ENCODE measurements around the gene ATP2A3. TPM values are rescaled to one million over a fixed set of nuclear protein-coding genes. Genes with fewer than 3 reads are reported as not detected.

The ATP2A3 gene
- total RNA-seq, 1 experiment from 2014 or later: 13.3 TPM

DNA sequence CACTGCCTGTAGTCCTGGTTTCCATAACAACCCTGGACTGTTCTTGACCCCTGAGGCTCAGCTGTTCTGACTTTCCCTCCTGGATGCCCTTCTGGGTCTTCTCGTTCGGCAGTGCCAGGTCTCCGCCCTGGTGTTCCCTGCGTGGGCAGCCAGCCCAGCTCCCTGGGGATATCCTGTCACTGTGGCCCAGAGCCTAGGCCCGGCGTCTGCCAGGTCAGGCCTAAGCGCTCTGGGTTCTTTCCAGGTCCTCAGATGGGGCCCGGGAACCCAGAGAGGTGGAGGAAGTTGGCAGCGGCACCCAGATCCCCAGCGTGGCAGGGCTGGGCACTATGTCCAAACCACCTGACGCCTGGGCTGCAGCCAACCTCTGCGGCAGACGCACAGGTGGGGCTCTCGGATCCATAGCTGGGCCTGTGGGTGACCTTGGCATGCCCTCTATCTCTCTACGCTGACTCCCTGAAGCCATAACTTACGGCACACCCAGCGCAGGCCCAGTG lies 12.5 kb upstream of the ATP2A3 start:
- peaks cover 2 to 9% (median 5%) of the 10 kb centered on the region in 3 experiments; a peak in 6 of 7 replicates for H3K36me3 Mint-ChIP-seq (ENCODE audit: insufficient read depth in 1 of 3, low read depth in 3 of 3)
- no CpG with 5 or more reads among the region's 17 CpGs for WGBS (ENCODE audit: extremely low coverage, insufficient read length, low lambda C conversion rate)
- H4K5ac ChIP-seq (ENCODE audit: insufficient read length, low read depth, low read length): no peak overlapping the region
- H2BK20ac ChIP-seq (ENCODE audit: low read depth, low read length, poor library complexity, severe bottlenecking): no peak overlapping the region
- no peak overlapping the region for H3K4me2 ChIP-seq (ENCODE audit: insufficient read depth, insufficient read length, low read length)
- H3K79me2 ChIP-seq (ENCODE audit: insufficient read depth, low read length): no peaks in the 10 kb centered on the region
- no peaks in the 10 kb centered on the region for H3K23me2 ChIP-seq (ENCODE audit: insufficient read length, low read depth, low read length, poor library complexity, severe bottlenecking)
- H2BK120ac ChIP-seq (ENCODE audit: low read depth, low read length, poor library complexity, severe bottlenecking): no peak overlapping the region
- H3K23ac ChIP-seq (ENCODE audit: insufficient read length, low read depth, low read length): no peak overlapping the region
- peaks cover 3% of the 10 kb centered on the region; the same call in 1 of the 2 replicates for H3K27me3 Mint-ChIP-seq (ENCODE audit: low read depth)
- no peak overlapping the region for H3K4me3 Mint-ChIP-seq
- H3K9me3 Mint-ChIP-seq: peaks cover 8 to 15% of the 10 kb centered on the region in 2 experiments
- peaks cover 27 to 44% of the 10 kb centered on the region in 2 experiments for H3K4me1 Mint-ChIP-seq
- DNase-seq: peak; percentile 32
- no peak overlapping the region for H3K27ac ChIP-seq (ENCODE audit: insufficient read length, low read depth, low read length)
- no peaks in the 10 kb centered on the region; the same call in 1 of the 2 replicates for H3K4me1 ChIP-seq (ENCODE audit: insufficient read depth, low read length)
- no peak overlapping the region for H3K56ac ChIP-seq (ENCODE audit: insufficient read length, low read depth, low read length)
- no peak overlapping the region for H2BK15ac ChIP-seq (ENCODE audit: low read depth, low read length)
- H2BK12ac ChIP-seq (ENCODE audit: insufficient read length, low read depth, low read length): no peak overlapping the region
- H3K79me1 ChIP-seq (ENCODE audit: insufficient read depth, low read depth, low read length, poor library complexity, severe bottlenecking): no peaks in the 10 kb centered on the region
- no peak overlapping the region for H3K14ac ChIP-seq (ENCODE audit: insufficient read depth, low read length)
- H4K91ac ChIP-seq (ENCODE audit: insufficient read length, low read depth, low read length): no peak overlapping the region
- H2AFZ ChIP-seq (ENCODE audit: low read length): no peak overlapping the region
- no peak overlapping the region for H3K4ac ChIP-seq (ENCODE audit: low read depth, low read length)
- TF ChIP-seq, protein P1, sequence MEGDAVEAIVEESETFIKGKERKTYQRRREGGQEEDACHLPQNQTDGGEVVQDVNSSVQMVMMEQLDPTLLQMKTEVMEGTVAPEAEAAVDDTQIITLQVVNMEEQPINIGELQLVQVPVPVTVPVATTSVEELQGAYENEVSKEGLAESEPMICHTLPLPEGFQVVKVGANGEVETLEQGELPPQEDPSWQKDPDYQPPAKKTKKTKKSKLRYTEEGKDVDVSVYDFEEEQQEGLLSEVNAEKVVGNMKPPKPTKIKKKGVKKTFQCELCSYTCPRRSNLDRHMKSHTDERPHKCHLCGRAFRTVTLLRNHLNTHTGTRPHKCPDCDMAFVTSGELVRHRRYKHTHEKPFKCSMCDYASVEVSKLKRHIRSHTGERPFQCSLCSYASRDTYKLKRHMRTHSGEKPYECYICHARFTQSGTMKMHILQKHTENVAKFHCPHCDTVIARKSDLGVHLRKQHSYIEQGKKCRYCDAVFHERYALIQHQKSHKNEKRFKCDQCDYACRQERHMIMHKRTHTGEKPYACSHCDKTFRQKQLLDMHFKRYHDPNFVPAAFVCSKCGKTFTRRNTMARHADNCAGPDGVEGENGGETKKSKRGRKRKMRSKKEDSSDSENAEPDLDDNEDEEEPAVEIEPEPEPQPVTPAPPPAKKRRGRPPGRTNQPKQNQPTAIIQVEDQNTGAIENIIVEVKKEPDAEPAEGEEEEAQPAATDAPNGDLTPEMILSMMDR (conservative IDR thresholded peaks at IDR 0.05): no peak
- no peak overlapping the region for H2AK5ac ChIP-seq (ENCODE audit: insufficient read length, low read length)
- no peak overlapping the region for H3K9ac ChIP-seq (ENCODE audit: extremely low read depth, insufficient read length, low read length)
- H3K18ac ChIP-seq (ENCODE audit: insufficient read length, low read depth, low read length): no peak overlapping the region
- H4K8ac ChIP-seq (replicated peaks; ENCODE audit: insufficient read length, low read depth, low read length): no peak overlapping the region
- no peaks in the 10 kb centered on the region for H4K20me1 ChIP-seq (ENCODE audit: control insufficient read depth, insufficient read depth, insufficient read length)
- no peaks in the 10 kb centered on the region for H3K9me3 ChIP-seq (ENCODE audit: control insufficient read depth, low read depth, low read length)
- H3K27ac Mint-ChIP-seq: no peak overlapping the region; a peak in 1 of 7 replicates
- H3T11ph ChIP-seq (ENCODE audit: low read length): no peak overlapping the region
- H2BK5ac ChIP-seq (ENCODE audit: insufficient read length, low read length): no peak overlapping the region
- no peaks in the 10 kb centered on the region for H3K27me3 ChIP-seq (ENCODE audit: insufficient read depth, low read length)

All from H9 (cell line).